HCT116 (cell line): Measurements from ENCODE around the gene CYRIA. TPM values are rescaled to one million over a fixed set of nuclear protein-coding genes. Genes with fewer than 3 reads are reported as not detected.

Experiments used
- ATAC-seq: fragments of 200-7000 bp; cut with Tn5 transposase; 2 replicates; pipeline ENCODE4 v1.9.1; 2020; ENCODE audit warnings: mild to moderate bottlenecking, moderate library complexity
- BruUV-seq: library from RNA; stranded (reverse); fragments of 400-500 nt; replicated peaks from 2 replicates; lab custom pipeline; 2021; lab: Mats Ljungman, UMichigan
- CTCF ChIA-PET: fragments of 300-600 bp; sonication (Branson Sonifier 250); formaldehyde crosslinking; loops from one replicate; lab custom pipeline; 2021; ENCODE audit warnings: antibody characterized with exemption; lab: Charles Lee
- POLR2A ChIA-PET: fragments of 300-600, 350-600 bp; sonication (Branson Sonifier 250); formaldehyde crosslinking; loops from one replicate; lab custom pipeline; 2021; ENCODE audit warnings: antibody characterized with exemption; lab: Charles Lee
- RAD21 ChIA-PET, 2 experiments: fragments of 300-600 bp; sonication (Branson Sonifier 250); formaldehyde crosslinking; loops; one replicate each; lab custom pipeline; 2023; ENCODE audit warnings: low total read pairs in 2 of 2; ENCODE audit not compliant: uncharacterized antibody in 2 of 2, unreplicated experiment in 2 of 2, low non-redundant PET in 1 of 2; lab: Charles Lee
- DNase-seq: peaks from one replicate; pipeline ENCODE4 v3.0.0-alpha.2; 2010; ENCODE audit warnings: low read depth, low spot score
- H2AFZ ChIP-seq: fragments of 200-600 bp; shearing (Covaris generic), sonication (generic); 2 replicates; pipeline ENCODE4 v1.6.1; 2017; ENCODE audit warnings: low read depth, mixed run types, mixed read lengths, antibody characterized with exemption, low read length; ENCODE audit not compliant: poor library complexity, severe bottlenecking
- H3K27ac ChIP-seq: 2 replicates; pipeline ENCODE4 v1.5.1; 2012; ENCODE audit warnings: low read depth, low read length
- H3K27me3 ChIP-seq: fragments of 200-600 bp; sonication (generic); 2 replicates; pipeline ENCODE4 v1.6.1; 2016; ENCODE audit warnings: mixed run types, low read length, mixed read lengths; ENCODE audit not compliant: insufficient read depth
- H3K36me3 ChIP-seq, 2 experiments: fragments of 200-500 bp in 1 of 2; fragments of 200-600 bp in 1 of 2; sonication (Bioruptor generic) in 1 of 2; sonication (generic) in 1 of 2; 2 replicates each; pipeline versions ENCODE4 v1.5.1 to v1.6.1; 2014 to 2016; ENCODE audit warnings: low read length in 2 of 2, inconsistent platforms in 1 of 2, mixed read lengths in 1 of 2, mixed run types in 1 of 2; ENCODE audit not compliant: insufficient read depth in 2 of 2, control insufficient read depth in 1 of 2
- H3K4me1 ChIP-seq, 2 experiments: fragments of 200-600 bp in 1 of 2; sonication (generic) in 1 of 2; 2 replicates each; pipeline versions ENCODE4 v1.5.1 to v1.6.1; 2012 to 2017; ENCODE audit warnings: low read length in 2 of 2, inconsistent platforms in 1 of 2, mild to moderate bottlenecking in 1 of 2, mixed read lengths in 1 of 2, mixed run types in 1 of 2, moderate library complexity in 1 of 2; ENCODE audit not compliant: insufficient read depth in 2 of 2, control insufficient read depth in 1 of 2
- H3K4me2 ChIP-seq: fragments of 200-600 bp; sonication (generic); 2 replicates; pipeline ENCODE4 v1.6.1; 2017; ENCODE audit warnings: mixed run types, low read length, mixed read lengths
- H3K4me3 ChIP-seq, 2 experiments: fragments of 200-600 bp in 1 of 2; sonication (generic) in 1 of 2; replicated peaks in 1 of 2; 2 replicates each; pipeline ENCODE4 v1.5.1; 2011 to 2016; ENCODE audit warnings: low read length in 2 of 2, control low read depth in 1 of 2, low read depth in 1 of 2, mild to moderate bottlenecking in 1 of 2, mixed read lengths in 1 of 2, mixed run types in 1 of 2
- H3K79me2 ChIP-seq: fragments of 200-600 bp; sonication (generic); 2 replicates; pipeline ENCODE4 v1.6.1; 2017; ENCODE audit warnings: mild to moderate bottlenecking, mixed run types, low read length, moderate library complexity, mixed read lengths; ENCODE audit not compliant: insufficient read depth
- H3K9ac ChIP-seq: fragments of 200-600 bp; sonication (generic); 2 replicates; pipeline ENCODE4 v1.6.1; 2016; ENCODE audit warnings: low read length, mixed read lengths
- H3K9me2 ChIP-seq: fragments of 200-600 bp; sonication (generic), shearing (Covaris generic); 2 replicates; pipeline ENCODE4 v1.6.1; 2017; ENCODE audit warnings: mixed run types, mild to moderate bottlenecking, moderate library complexity; ENCODE audit not compliant: insufficient read depth
- H3K9me3 ChIP-seq, 2 experiments: fragments of 200-500 bp in 1 of 2; fragments of 200-600 bp in 1 of 2; sonication (Bioruptor generic) in 1 of 2; sonication (generic) in 1 of 2; 2 replicates each; pipeline ENCODE4 v1.6.1; 2014 to 2017; ENCODE audit warnings: low read length in 2 of 2, mixed read lengths in 2 of 2, inconsistent platforms in 1 of 2, low read depth in 1 of 2, mild to moderate bottlenecking in 1 of 2, mixed run types in 1 of 2, moderate library complexity in 1 of 2; ENCODE audit not compliant: control insufficient read depth in 1 of 2, insufficient read depth in 1 of 2
- H4K20me1 ChIP-seq: fragments of 200-600 bp; sonication (generic), shearing (Covaris generic); 2 replicates; pipeline ENCODE4 v1.6.1; 2017; ENCODE audit warnings: mixed run types, mild to moderate bottlenecking, moderate library complexity; ENCODE audit not compliant: insufficient read depth
- EGR1 ChIP-seq: IDR thresholded peaks from 2 replicates; pipeline ENCODE4 v1.6.1; 2012; ENCODE audit warnings: low read depth
- EZH2 ChIP-seq: fragments of 200-600 bp; sonication (generic); IDR thresholded peaks from 2 replicates; pipeline ENCODE4 v1.6.1; 2017; ENCODE audit warnings: antibody characterized with exemption, mixed run types
- FOSL1 ChIP-seq: IDR thresholded peaks from 2 replicates; pipeline ENCODE4 v1.6.1; 2012; ENCODE audit warnings: low read depth
- JUND ChIP-seq: IDR thresholded peaks from 2 replicates; pipeline ENCODE4 v1.6.1; 2012
- POLR2A ChIP-seq: IDR thresholded peaks from 2 replicates; pipeline ENCODE4 v1.7.0; 2011; ENCODE audit warnings: borderline replicate concordance; ENCODE audit not compliant: insufficient read depth, insufficient read length; ENCODE audit errors: extremely low read depth
- POLR2AphosphoS5 ChIP-seq: IDR thresholded peaks from 2 replicates; pipeline ENCODE4 v1.6.1; 2011; ENCODE audit warnings: mild to moderate bottlenecking, low read depth, low read length, moderate library complexity
- RAD21 ChIP-seq: IDR thresholded peaks from 2 replicates; pipeline ENCODE4 v1.6.1; 2012; ENCODE audit warnings: low read depth, mild to moderate bottlenecking
- SRF ChIP-seq: IDR thresholded peaks from 2 replicates; pipeline ENCODE4 v1.6.1; 2012; ENCODE audit warnings: low read depth
- YY1 ChIP-seq: IDR thresholded peaks from 2 replicates; pipeline ENCODE4 v1.6.1; 2011; ENCODE audit warnings: low read length, low read depth, moderate library complexity, mild to moderate bottlenecking; ENCODE audit not compliant: insufficient replicate concordance; ENCODE audit errors: extremely low read depth
- ZFX ChIP-seq: fragments of 450-650 bp; IDR thresholded peaks from 2 replicates; pipeline ENCODE4 v1.6.1; 2017
- ZNF274 ChIP-seq: fragments of 200-500 bp; sonication (Bioruptor generic); IDR thresholded peaks from 2 replicates; pipeline ENCODE4 v1.6.1; 2014; ENCODE audit warnings: mild to moderate bottlenecking, low read depth, low read length, inconsistent platforms
- intact Hi-C: fragments of 100-400 bp; cut with micrococcal nuclease; formaldehyde crosslinking; loops from 2 replicates; pipeline ENCODE4 v1.10.0; 2022
- total RNA-seq: library from RNA; stranded (reverse); gene quantifications from one replicate; pipeline ENCODE4 v1.2.1, GENCODE V29; 2021; ENCODE audit not compliant: unreplicated experiment
- TF ChIP-seq, protein P1 (sequence below): IDR thresholded peaks from 2 replicates; pipeline ENCODE4 v1.6.1; 2012; ENCODE audit warnings: low read depth
- TF ChIP-seq, protein P2 (sequence below), 3 experiments: fragments of 200-600 bp in 1 of 3; sonication (generic) in 1 of 3; IDR thresholded peaks in 2 of 3; conservative IDR thresholded peaks in 1 of 3; 2 replicates each; pipeline ENCODE4 v1.5.1; 2012 to 2017; ENCODE audit warnings: low read depth in 2 of 3, low read length in 2 of 3, antibody characterized with exemption in 1 of 3, borderline replicate concordance in 1 of 3, control low read depth in 1 of 3, mild to moderate bottlenecking in 1 of 3, mixed read lengths in 1 of 3, mixed run types in 1 of 3, moderate library complexity in 1 of 3; ENCODE audit not compliant: insufficient read depth in 1 of 3
- TF ChIP-seq, protein P3 (sequence below): IDR thresholded peaks from 2 replicates; pipeline ENCODE4 v1.6.1; 2012
- TF ChIP-seq, protein P4 (sequence below): IDR thresholded peaks from 2 replicates; pipeline ENCODE4 v1.6.1; 2012

CYRIA gene
- total RNA-seq, 1 experiment from 2014 or later, result 0.44 TPM

DNA sequence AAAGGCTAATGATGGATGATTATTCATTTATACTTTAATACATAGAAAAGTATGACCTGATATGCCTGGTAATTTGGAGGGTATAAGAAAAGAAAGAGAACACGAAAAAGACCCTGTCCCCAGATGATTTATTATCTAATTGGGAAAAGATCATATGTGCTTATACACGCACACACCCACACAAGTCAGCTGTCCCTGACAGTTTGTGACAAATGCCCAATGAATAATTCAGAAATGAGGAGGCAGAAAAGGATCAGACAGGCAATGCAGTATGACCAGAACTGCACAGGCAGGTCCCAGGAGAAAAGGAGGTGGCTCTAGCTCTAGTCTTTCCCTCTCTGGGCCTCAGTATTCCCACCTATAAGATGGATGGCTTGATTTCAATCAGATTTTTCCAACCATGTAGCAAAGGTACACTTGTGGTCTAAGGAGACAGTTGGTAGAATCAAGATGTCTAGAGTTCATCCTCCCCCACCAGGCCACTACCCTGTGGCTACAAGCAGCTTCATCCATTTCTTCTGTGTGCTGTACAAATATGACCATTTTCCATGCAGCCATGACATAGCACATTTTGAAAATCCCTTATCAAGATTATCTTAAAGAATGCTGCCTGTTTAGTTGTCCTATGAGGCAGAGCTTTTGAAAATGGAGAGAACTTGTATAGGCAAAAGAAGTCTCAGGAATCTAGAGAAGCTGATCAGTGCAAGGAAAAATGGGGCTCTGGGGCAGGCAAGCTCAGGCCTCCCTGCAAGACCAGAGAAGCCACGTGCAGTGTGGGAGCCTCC is 19.7 kb downstream of the CYRIA start:
- Histone ChIP-seq H2AFZ (no peak overlapping the region), H3K27me3 (peaks cover 27% of the 10 kb centered on the region), H3K4me3 (no peak overlapping the region), H3K9ac (no peak overlapping the region), H4K20me1 (no peaks in the 10 kb centered on the region), H3K4me1 (0 out of 4 replicates have a peak, but pooled peaks cover 0 to 2% of the 10 kb centered on the region in 2 experiments), H3K9me3 (no peaks in the 10 kb centered on the region), H3K4me2 (no peak overlapping the region), H3K9me2 (no peaks in the 10 kb centered on the region), H3K27ac (no peak overlapping the region), H3K36me3 (no peaks in the 10 kb centered on the region), H3K79me2 (no peaks in the 10 kb centered on the region)
- POLR2A ChIA-PET, result no interaction called here
- ATAC-seq (no peak), DNase-seq (no peak)
- RAD21 ChIA-PET, result no interaction called here
- BruUV-seq, result no TSS peak
- intact Hi-C loops, result no loop called here
- no peak for TF ChIP-seq SRF
- TF ChIP-seq ZNF274, result no peak
- TF ChIP-seq EGR1, result no peak
- no peak for TF ChIP-seq POLR2AphosphoS5
- CTCF ChIA-PET, result no interaction called here

DNA sequence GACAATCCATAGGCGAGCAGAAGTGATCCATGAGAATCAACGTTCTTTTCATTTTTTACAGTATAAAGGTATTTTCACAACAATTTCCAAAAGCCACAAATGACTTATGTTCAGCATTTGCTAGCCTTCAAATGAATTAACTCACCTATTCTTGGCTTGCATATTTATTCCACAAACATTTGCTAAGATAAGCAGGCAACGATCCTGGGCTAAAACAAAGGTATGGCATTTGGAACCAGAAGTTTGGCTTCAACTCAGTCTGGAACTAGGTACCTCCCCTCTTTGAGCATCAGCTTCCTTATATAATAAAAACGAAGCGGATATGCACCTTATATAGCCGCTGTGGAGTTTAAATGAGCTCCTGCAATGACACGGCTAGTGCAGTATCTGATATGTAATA is 20.5 kb downstream of the CYRIA start:
- H3K9ac ChIP-seq, result no peak overlapping the region
- intact Hi-C loops, result no loop called here
- ChIA-PET RAD21 (no interaction called here), CTCF (no interaction called here), POLR2A (no interaction called here)
- H3K9me2 ChIP-seq, result no peaks in the 10 kb centered on the region
- no peak overlapping the region for H3K4me2 ChIP-seq
- BruUV-seq, result no TSS peak
- H3K4me1 ChIP-seq, result no peaks in the 10 kb centered on the region
- ATAC-seq (no peak), DNase-seq (no peak)
- no peaks in the 10 kb centered on the region for H4K20me1 ChIP-seq
- H2AFZ ChIP-seq, result no peak overlapping the region
- H3K79me2 ChIP-seq, result no peaks in the 10 kb centered on the region
- no peak for TF ChIP-seq YY1
- TF ChIP-seq, protein P1, sequence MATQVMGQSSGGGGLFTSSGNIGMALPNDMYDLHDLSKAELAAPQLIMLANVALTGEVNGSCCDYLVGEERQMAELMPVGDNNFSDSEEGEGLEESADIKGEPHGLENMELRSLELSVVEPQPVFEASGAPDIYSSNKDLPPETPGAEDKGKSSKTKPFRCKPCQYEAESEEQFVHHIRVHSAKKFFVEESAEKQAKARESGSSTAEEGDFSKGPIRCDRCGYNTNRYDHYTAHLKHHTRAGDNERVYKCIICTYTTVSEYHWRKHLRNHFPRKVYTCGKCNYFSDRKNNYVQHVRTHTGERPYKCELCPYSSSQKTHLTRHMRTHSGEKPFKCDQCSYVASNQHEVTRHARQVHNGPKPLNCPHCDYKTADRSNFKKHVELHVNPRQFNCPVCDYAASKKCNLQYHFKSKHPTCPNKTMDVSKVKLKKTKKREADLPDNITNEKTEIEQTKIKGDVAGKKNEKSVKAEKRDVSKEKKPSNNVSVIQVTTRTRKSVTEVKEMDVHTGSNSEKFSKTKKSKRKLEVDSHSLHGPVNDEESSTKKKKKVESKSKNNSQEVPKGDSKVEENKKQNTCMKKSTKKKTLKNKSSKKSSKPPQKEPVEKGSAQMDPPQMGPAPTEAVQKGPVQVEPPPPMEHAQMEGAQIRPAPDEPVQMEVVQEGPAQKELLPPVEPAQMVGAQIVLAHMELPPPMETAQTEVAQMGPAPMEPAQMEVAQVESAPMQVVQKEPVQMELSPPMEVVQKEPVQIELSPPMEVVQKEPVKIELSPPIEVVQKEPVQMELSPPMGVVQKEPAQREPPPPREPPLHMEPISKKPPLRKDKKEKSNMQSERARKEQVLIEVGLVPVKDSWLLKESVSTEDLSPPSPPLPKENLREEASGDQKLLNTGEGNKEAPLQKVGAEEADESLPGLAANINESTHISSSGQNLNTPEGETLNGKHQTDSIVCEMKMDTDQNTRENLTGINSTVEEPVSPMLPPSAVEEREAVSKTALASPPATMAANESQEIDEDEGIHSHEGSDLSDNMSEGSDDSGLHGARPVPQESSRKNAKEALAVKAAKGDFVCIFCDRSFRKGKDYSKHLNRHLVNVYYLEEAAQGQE, result no peak
- TF ChIP-seq EGR1, result no peak
- no peak for TF ChIP-seq FOSL1
- TF ChIP-seq EZH2, result no peak
- TF ChIP-seq, protein P2, sequence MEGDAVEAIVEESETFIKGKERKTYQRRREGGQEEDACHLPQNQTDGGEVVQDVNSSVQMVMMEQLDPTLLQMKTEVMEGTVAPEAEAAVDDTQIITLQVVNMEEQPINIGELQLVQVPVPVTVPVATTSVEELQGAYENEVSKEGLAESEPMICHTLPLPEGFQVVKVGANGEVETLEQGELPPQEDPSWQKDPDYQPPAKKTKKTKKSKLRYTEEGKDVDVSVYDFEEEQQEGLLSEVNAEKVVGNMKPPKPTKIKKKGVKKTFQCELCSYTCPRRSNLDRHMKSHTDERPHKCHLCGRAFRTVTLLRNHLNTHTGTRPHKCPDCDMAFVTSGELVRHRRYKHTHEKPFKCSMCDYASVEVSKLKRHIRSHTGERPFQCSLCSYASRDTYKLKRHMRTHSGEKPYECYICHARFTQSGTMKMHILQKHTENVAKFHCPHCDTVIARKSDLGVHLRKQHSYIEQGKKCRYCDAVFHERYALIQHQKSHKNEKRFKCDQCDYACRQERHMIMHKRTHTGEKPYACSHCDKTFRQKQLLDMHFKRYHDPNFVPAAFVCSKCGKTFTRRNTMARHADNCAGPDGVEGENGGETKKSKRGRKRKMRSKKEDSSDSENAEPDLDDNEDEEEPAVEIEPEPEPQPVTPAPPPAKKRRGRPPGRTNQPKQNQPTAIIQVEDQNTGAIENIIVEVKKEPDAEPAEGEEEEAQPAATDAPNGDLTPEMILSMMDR (IDR thresholded peaks at IDR 0.05 in 2 of 3, conservative IDR thresholded peaks at IDR 0.05 in 1 of 3; ENCODE audit: borderline replicate concordance in 1 of 3, insufficient read depth in 1 of 3, low read depth in 2 of 3, low read length in 2 of 3), result no peak
- TF ChIP-seq JUND, result no peak
- no peak for TF ChIP-seq ZFX
- TF ChIP-seq SRF, result no peak
- TF ChIP-seq POLR2A, result no peak
- TF ChIP-seq, protein P3, sequence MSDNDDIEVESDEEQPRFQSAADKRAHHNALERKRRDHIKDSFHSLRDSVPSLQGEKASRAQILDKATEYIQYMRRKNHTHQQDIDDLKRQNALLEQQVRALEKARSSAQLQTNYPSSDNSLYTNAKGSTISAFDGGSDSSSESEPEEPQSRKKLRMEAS, result no peak
- no peak for TF ChIP-seq RAD21
- TF ChIP-seq, protein P4, sequence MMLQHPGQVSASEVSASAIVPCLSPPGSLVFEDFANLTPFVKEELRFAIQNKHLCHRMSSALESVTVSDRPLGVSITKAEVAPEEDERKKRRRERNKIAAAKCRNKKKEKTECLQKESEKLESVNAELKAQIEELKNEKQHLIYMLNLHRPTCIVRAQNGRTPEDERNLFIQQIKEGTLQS, result no peak
- H3K27me3 ChIP-seq, result peaks cover 27% of the 10 kb centered on the region
- no peaks in the 10 kb centered on the region for H3K9me3 ChIP-seq
- no peak overlapping the region for H3K4me3 ChIP-seq
- H3K27ac ChIP-seq, result no peak overlapping the region
- H3K36me3 ChIP-seq, result no peaks in the 10 kb centered on the region
